ENCODE results near the gene CDH12.

CDH12 gene

DNA sequence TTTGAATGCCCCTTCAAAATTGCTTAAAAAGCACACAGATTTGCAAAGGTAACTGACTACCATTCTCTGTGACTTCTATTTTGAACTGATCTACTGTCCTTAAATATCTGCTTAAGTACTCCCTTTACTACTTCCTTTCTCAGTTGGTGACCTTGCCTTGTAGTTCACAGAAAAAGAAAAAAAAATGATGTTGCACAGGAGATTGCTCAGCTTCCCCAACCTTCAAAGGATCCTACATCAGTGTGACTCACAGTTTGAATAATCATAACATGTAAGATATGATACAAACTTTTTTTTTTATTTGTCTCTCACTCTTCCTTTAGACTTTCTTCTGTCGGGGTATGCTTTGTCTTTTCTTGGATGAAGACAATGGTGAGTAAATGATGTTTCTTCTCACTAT lies 1029.6 kb downstream of the CDH12 start:
- DNase-seq (ENCODE audit: low read depth in 3 of 3): no peak

GRCh38 chr5:21823076-21823574 lies 1030.0 kb downstream of the CDH12 start:
- no peak for DNase-seq (ENCODE audit: low read depth in 3 of 3)

GRCh38 chr5:21820527-21820926 lies 1032.6 kb downstream of the CDH12 start:
- DNase-seq (ENCODE audit: low read depth in 3 of 3): no peak

GRCh38 chr5:21818370-21818720 lies 1034.8 kb downstream of the CDH12 start:
- DNase-seq (ENCODE audit: low read depth in 3 of 3): no peak

- DNase-seq (ENCODE audit: low read depth in 3 of 3): no peak
Observed at GRCh38 chr5:21817668-21818369, 1035.3 kb downstream of the CDH12 start.

GRCh38 chr5:21810737-21811316 lies 1042.3 kb downstream of the CDH12 start:
- no peak for DNase-seq (ENCODE audit: low read depth in 3 of 3)

DNA sequence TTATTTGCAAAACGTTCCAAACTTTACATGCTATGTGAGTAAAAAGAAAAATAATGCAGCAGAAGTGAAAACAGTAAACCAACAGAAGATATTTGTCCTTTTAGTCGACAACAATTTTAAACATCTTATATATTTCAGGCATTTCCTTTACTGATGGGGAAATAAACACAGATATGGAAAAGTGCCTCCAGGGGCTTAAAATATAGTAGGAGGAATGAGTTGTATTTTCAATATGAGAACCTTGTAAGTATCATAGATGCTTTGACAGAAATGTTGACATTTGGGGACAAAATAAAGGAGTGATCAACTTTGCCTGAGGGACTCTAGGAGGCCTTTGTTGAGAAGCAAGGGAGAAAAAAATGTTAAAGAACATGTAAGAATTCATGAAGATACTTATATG lies 1043.5 kb downstream of the CDH12 start:
- DNase-seq (ENCODE audit: low read depth in 3 of 3): no peak

- DNase-seq (ENCODE audit: low read depth in 3 of 3): no peak
Observed at GRCh38 chr5:21807953-21808352, 1045.2 kb downstream of the CDH12 start.

GRCh38 chr5:21806943-21807342 lies 1046.2 kb downstream of the CDH12 start:
- no peak for DNase-seq (ENCODE audit: low read depth in 3 of 3)

DNA sequence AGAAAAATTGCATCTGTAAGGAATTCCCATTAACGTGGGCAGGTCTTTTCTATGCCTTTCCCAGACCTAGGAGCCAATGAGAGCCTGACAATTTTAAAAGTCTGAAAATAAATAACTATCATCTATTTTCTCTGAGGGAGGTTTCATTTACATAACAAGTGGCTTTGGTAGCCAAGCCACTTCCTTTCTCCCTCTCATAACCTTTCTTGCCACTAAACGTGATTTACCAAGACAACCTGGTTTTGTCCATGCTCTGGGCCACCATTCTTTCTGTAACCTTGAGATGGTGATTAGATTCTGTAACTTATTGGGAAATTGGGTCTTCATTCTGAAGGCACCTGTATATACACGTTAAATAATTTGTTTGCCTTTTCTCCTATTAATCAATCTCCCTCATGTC lies 1046.9 kb downstream of the CDH12 start:
- no peak for DNase-seq (ENCODE audit: low read depth in 3 of 3)

DNA sequence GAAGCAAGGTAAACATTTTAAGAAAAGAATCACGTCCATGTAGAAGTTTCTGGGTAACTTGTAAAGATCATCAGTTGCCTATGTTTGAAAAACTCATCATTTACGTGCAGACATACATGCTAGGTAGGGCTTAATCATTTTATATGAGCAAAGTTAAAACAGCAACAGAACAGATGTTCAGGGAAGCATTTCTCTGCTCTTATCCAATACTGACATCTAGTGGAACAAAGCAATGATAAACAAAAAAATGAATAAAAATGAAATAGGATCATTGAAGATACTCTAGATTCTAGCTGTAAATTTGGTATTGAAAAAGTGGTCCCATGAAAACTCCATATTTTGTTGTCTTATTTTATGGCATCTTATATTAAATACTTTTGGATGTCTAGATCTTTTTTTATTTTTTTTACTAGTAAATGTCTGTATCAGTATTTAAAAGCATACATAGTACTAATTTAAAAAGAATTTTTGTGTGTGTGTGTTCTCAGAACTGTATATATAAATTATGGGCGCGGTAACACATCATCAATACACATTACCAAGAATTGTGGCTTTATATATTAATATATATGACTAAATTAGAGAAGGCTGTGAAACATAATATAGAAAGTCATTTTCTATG lies 1050.2 kb downstream of the CDH12 start:
- DNase-seq (ENCODE audit: low read depth in 3 of 3): no peak

GRCh38 chr5:21802100-21802499 lies 1051.0 kb downstream of the CDH12 start:
- DNase-seq (ENCODE audit: low read depth in 3 of 3): no peak

- no peak for DNase-seq (ENCODE audit: low read depth in 3 of 3)
Observed at GRCh38 chr5:21792748-21793147, 1060.4 kb downstream of the CDH12 start.

GRCh38 chr5:21791304-21791703 lies 1061.8 kb downstream of the CDH12 start:
- no peak for DNase-seq (ENCODE audit: low read depth in 3 of 3)

GRCh38 chr5:21784487-21784886 lies 1068.7 kb downstream of the CDH12 start:
- DNase-seq (ENCODE audit: low read depth in 3 of 3): no peak

- no peak for DNase-seq (ENCODE audit: low read depth in 3 of 3)
Observed at GRCh38 chr5:21783074-21783679, 1070.0 kb downstream of the CDH12 start.

GRCh38 chr5:21776466-21776865 lies 1076.7 kb downstream of the CDH12 start:
- DNase-seq (ENCODE audit: low read depth in 3 of 3): no peak

DNA sequence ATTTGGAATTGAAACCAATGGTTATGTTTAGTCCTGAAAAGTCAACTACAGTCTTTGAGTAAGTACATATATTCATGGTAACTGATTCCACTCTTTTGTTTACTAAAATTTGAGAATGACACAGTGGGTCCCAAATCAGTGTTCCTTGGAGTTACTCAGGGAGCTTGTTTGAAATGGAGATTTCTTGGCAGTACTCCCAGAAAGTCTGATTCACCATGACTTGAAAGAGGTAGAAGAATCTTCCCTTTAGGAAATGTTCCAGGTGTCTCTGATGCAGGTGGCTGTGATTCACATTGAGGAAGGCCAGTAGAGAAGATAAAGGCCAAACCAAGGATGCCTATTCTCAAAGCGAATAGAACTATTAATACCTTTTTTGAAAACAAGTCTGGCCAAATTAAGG lies 1078.3 kb downstream of the CDH12 start:
- no peak for DNase-seq (ENCODE audit: low read depth in 3 of 3)

DNA sequence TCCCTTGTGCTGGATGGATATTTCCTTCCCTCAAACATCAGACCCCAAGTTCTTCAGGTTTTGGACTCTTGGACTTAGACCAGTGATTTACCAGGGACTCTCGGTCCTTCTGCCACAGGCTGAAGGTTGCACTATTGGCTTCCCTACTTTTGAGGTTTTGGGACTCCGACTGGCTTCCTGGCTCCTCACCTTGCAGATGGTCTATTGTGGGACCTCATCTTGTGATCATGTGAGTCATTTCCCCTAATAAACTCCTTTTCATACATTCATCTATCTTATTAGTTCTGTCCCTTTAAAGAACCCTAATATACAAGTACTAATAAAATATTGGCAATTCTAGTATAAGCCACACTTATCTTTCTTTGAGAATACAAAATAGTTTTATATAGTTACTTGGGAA lies 1078.9 kb downstream of the CDH12 start:
- no peak for DNase-seq (ENCODE audit: low read depth in 3 of 3)

DNA sequence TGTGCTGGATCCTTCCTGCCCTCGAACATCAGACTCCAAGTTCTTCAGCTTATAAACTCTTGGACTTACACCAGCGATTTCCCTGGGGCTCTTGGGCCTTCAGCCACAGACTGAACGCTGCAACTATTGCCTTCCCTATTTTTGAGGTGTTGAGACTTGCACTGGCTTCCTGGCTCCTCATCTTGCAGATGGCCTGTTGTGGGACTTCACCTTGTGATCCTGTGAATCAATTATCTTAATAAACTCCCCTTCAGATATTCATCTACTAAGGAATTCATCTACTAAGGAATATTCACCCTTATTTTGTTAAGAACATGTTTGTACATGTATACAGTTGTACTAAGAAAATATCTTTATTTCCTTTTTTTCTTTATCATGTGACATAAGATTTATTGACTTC lies 1079.7 kb downstream of the CDH12 start:
- DNase-seq (ENCODE audit: low read depth in 3 of 3): no peak

DNA sequence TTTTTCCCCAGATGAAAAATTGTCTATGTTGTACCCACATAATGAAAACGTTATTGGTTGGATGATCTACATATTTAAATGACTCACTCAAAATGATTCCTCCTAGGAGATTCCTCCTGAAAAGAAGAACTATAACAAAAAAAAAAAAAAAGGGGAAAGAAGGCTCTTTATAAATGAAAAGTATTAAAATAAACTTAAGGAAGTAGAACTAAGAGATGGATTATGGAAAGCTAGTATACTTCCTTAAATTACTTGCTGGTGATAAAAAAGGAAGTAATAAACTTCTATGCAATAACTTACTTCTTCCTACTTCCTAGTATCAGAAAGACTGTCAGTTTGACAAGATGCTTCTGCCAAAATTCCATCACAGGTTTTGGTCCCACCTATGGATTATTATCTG lies 1087.7 kb downstream of the CDH12 start:
- no peak for DNase-seq (ENCODE audit: low read depth in 3 of 3)

- DNase-seq (ENCODE audit: low read depth in 3 of 3): no peak
Observed at GRCh38 chr5:21739096-21739495, 1114.0 kb downstream of the CDH12 start.

- DNase-seq (ENCODE audit: low read depth in 3 of 3): no peak
Observed at GRCh38 chr5:21723500-21723899, 1129.6 kb downstream of the CDH12 start.

Data from stimulated activated CD4-positive, alpha-beta T cell treated with anti-CD3 and anti-CD28 coated beads, TNF-alpha, amount 100 ng/mL, for 4 hours (primary cell).